Mesenchymal stem cell (in vitro differentiated cells and primary cell): Measurements from ENCODE around the gene RHBDL1.

Experiments
- DNase-seq: peaks from one replicate; pipeline ENCODE4 v3.0.0-alpha.2; 2013
- H2AFZ ChIP-seq: one replicate; pipeline ENCODE4 v1.6.1; 2013; ENCODE audit warnings: low read depth, mild to moderate bottlenecking, control low read depth, inconsistent platforms, low read length, moderate library complexity
- H2AK5ac ChIP-seq: 2 replicates; pipeline ENCODE4 v1.6.1; 2013; ENCODE audit warnings: low read length, moderate library complexity, mild to moderate bottlenecking, inconsistent platforms; ENCODE audit not compliant: severe bottlenecking
- H2BK120ac ChIP-seq: one replicate; pipeline ENCODE4 v1.6.1; 2013; ENCODE audit warnings: low read depth, mild to moderate bottlenecking, inconsistent platforms, low read length, moderate library complexity
- H2BK12ac ChIP-seq, 2 experiments: one replicate each; pipeline ENCODE4 v1.6.1; 2013; ENCODE audit warnings: inconsistent platforms in 2 of 2, low read length in 2 of 2, mild to moderate bottlenecking in 2 of 2, moderate library complexity in 2 of 2, control low read depth in 1 of 2
- H2BK15ac ChIP-seq: one replicate; pipeline ENCODE4 v1.6.1; 2013; ENCODE audit warnings: mild to moderate bottlenecking, low read depth, inconsistent platforms; ENCODE audit not compliant: poor library complexity, severe bottlenecking
- H2BK5ac ChIP-seq: 2 replicates; pipeline ENCODE4 v1.6.1; 2013; ENCODE audit warnings: low read depth, mild to moderate bottlenecking, low read length, control low read depth, inconsistent platforms; ENCODE audit not compliant: poor library complexity, severe bottlenecking
- H3K14ac ChIP-seq, 2 experiments: one replicate each; pipeline ENCODE4 v1.6.1; 2013; ENCODE audit warnings: inconsistent platforms in 2 of 2, low read length in 2 of 2, control low read depth in 1 of 2, mild to moderate bottlenecking in 1 of 2, moderate library complexity in 1 of 2
- H3K18ac ChIP-seq, 2 experiments: one replicate each; pipeline ENCODE4 v1.6.1; 2013; ENCODE audit warnings: inconsistent platforms in 2 of 2, low read length in 2 of 2, control low read depth in 1 of 2, low read depth in 1 of 2, mild to moderate bottlenecking in 1 of 2
- H3K23ac ChIP-seq, 2 experiments: one replicate each; pipeline ENCODE4 v1.6.1; 2013; ENCODE audit warnings: inconsistent platforms in 2 of 2, low read length in 2 of 2, mild to moderate bottlenecking in 2 of 2, moderate library complexity in 2 of 2, control low read depth in 1 of 2
- H3K27ac ChIP-seq: 2 replicates; pipeline ENCODE4 v1.5.1; 2013; ENCODE audit warnings: mild to moderate bottlenecking, moderate library complexity, low read length, control low read depth, inconsistent platforms; ENCODE audit not compliant: poor library complexity, severe bottlenecking
- H3K27me3 ChIP-seq, 2 experiments: 2 replicates each; pipeline versions ENCODE4 v1.6.1 to v1.7.0; 2013; ENCODE audit warnings: low read length in 2 of 2, mild to moderate bottlenecking in 2 of 2, moderate library complexity in 2 of 2, control low read depth in 1 of 2, inconsistent platforms in 1 of 2; ENCODE audit not compliant: control insufficient read depth in 1 of 2, insufficient read depth in 1 of 2
- H3K36me3 ChIP-seq, 2 experiments: 2 replicates each; pipeline versions ENCODE4 v1.6.1 to v1.7.0; 2013; ENCODE audit warnings: low read length in 2 of 2, control low read depth in 1 of 2, inconsistent platforms in 1 of 2, low read depth in 1 of 2, mild to moderate bottlenecking in 1 of 2; ENCODE audit not compliant: insufficient read depth in 2 of 2, control insufficient read depth in 1 of 2
- H3K4ac ChIP-seq, 2 experiments: one replicate each; pipeline ENCODE4 v1.6.1; 2013; ENCODE audit warnings: inconsistent platforms in 2 of 2, low read length in 2 of 2, mild to moderate bottlenecking in 2 of 2, moderate library complexity in 2 of 2, control low read depth in 1 of 2, low read depth in 1 of 2
- H3K4me1 ChIP-seq: 2 replicates; pipeline ENCODE4 v1.6.1; 2013; ENCODE audit warnings: low read depth, low read length, control low read depth; ENCODE audit not compliant: control insufficient read depth, insufficient read depth
- H3K4me2 ChIP-seq: 2 replicates; pipeline ENCODE4 v1.6.1; 2013; ENCODE audit warnings: low read length, mild to moderate bottlenecking, inconsistent platforms; ENCODE audit not compliant: poor library complexity, severe bottlenecking
- H3K4me3 ChIP-seq, 2 experiments: 2 replicates each; pipeline versions ENCODE4 v1.5.1 to v1.7.0; 2013; ENCODE audit warnings: low read length in 2 of 2, mild to moderate bottlenecking in 2 of 2, control low read depth in 1 of 2, low read depth in 1 of 2; ENCODE audit not compliant: insufficient read depth in 1 of 2
- H3K79me1 ChIP-seq: replicated peaks from 2 replicates; pipeline ENCODE4 v1.6.1; 2013; ENCODE audit warnings: mild to moderate bottlenecking, control low read depth, low read length, inconsistent platforms; ENCODE audit not compliant: poor library complexity, severe bottlenecking
- H3K9ac ChIP-seq: 2 replicates; pipeline ENCODE4 v1.7.0; 2013; ENCODE audit warnings: mild to moderate bottlenecking, low read length, moderate library complexity
- H3K9me3 ChIP-seq: 2 replicates; pipeline ENCODE4 v1.7.0; 2013; ENCODE audit warnings: mild to moderate bottlenecking, low read length; ENCODE audit not compliant: control insufficient read depth
- H4K8ac ChIP-seq: one replicate; pipeline ENCODE4 v1.6.1; 2013; ENCODE audit warnings: inconsistent platforms, mild to moderate bottlenecking, low read length, moderate library complexity
- H4K91ac ChIP-seq: one replicate; pipeline ENCODE4 v1.6.1; 2013; ENCODE audit warnings: mild to moderate bottlenecking, low read length, inconsistent platforms
- WGBS: methylation state at CpG from one replicate; pipeline ENCODE4 v1.1.7; 2013; ENCODE audit warnings: mixed read lengths; 5-methylcytosine and 5-hydroxymethylcytosine counted together

Gene RHBDL1

DNA sequence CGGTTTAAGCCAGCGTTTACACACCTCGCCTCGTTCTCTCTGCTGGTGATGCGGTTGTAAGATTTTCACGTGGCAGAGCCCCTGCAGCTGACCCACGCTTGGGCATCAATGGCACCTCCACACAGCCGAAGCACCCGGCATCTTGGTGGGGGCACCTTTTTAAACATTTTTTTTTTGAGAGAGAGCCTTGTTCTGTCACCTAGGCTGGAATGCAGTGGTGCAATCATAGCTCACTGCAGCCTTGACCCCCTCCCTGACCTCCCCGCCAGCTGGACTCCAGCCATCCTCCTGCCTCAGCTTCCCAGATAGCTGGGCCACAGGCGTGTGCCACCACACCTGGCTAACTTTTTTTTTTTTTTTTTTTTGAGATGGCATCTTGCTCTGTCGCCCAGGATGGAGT is 21.4 kb upstream of the RHBDL1 start:
- no peak overlapping the region for H3K23ac ChIP-seq
- no peak overlapping the region for H2BK120ac ChIP-seq
- H3K9me3 ChIP-seq = no peaks in the 10 kb centered on the region
- H3K9ac ChIP-seq = no peak overlapping the region
- H3K27ac ChIP-seq = no peak overlapping the region
- no peak overlapping the region for H2BK15ac ChIP-seq
- peaks cover 5% of the 10 kb centered on the region for H3K79me1 ChIP-seq
- H3K4ac ChIP-seq = no peak overlapping the region
- no peak overlapping the region for H2AFZ ChIP-seq
- no peak for DNase-seq
- H3K4me2 ChIP-seq = no peak overlapping the region
- peaks cover 11% of the 10 kb centered on the region for H3K4me1 ChIP-seq
- H3K36me3 ChIP-seq = peaks cover 12 to 84% of the 10 kb centered on the region in 2 experiments
- H2BK5ac ChIP-seq = no peak overlapping the region
- H3K18ac ChIP-seq = no peak overlapping the region
- WGBS = 97% methylated on average over 11 of the region's 12 CpGs
- no peak overlapping the region for H4K8ac ChIP-seq
- H2BK12ac ChIP-seq = no peak overlapping the region
- no peaks in the 10 kb centered on the region for H3K27me3 ChIP-seq
- H3K14ac ChIP-seq = no peak overlapping the region
- H2AK5ac ChIP-seq = no peak overlapping the region
- H4K91ac ChIP-seq = no peak overlapping the region
- H3K4me3 ChIP-seq = no peak overlapping the region

DNA sequence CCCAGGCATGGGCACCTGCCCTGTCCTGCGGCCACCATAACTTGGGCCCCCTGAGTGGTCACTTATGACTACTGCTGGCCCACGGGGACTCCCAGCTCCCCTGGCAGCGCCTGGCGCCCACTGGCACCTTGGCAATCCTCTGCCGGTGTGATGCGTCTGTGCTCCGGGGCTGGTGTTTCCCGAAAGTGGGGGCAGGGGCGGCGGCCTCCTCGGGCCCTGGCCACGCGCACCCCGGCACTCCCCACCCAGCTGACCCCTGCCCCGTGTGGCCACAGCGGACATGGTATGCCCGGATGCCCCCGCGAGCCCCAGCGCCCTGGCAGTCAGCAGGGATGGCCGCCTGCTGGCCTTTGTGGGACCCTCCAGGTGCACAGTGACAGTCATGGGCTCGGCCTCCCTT is 18.0 kb upstream of the RHBDL1 start:
- H3K4me2 ChIP-seq = no peak overlapping the region
- no peak overlapping the region for H3K4me3 ChIP-seq
- no peak overlapping the region for H2BK12ac ChIP-seq
- H3K14ac ChIP-seq = no peak overlapping the region
- no peak overlapping the region for H3K18ac ChIP-seq
- DNase-seq = no peak
- no peak overlapping the region for H2BK15ac ChIP-seq
- H4K91ac ChIP-seq = no peak overlapping the region
- no peak overlapping the region for H2AFZ ChIP-seq
- H3K79me1 ChIP-seq = no peaks in the 10 kb centered on the region
- H4K8ac ChIP-seq = no peak overlapping the region
- H3K27me3 ChIP-seq = no peaks in the 10 kb centered on the region
- H3K36me3 ChIP-seq = peaks cover 12 to 83% of the 10 kb centered on the region in 2 experiments
- no peak overlapping the region for H3K23ac ChIP-seq
- no peak overlapping the region for H3K9ac ChIP-seq
- H3K4ac ChIP-seq = no peak overlapping the region
- 95% methylated on average over 22 of the region's 22 CpGs for WGBS
- no peak overlapping the region for H2AK5ac ChIP-seq
- no peak overlapping the region for H3K27ac ChIP-seq
- no peak overlapping the region for H2BK120ac ChIP-seq
- H2BK5ac ChIP-seq = no peak overlapping the region
- peaks cover 19% of the 10 kb centered on the region for H3K4me1 ChIP-seq
- no peaks in the 10 kb centered on the region for H3K9me3 ChIP-seq

DNA sequence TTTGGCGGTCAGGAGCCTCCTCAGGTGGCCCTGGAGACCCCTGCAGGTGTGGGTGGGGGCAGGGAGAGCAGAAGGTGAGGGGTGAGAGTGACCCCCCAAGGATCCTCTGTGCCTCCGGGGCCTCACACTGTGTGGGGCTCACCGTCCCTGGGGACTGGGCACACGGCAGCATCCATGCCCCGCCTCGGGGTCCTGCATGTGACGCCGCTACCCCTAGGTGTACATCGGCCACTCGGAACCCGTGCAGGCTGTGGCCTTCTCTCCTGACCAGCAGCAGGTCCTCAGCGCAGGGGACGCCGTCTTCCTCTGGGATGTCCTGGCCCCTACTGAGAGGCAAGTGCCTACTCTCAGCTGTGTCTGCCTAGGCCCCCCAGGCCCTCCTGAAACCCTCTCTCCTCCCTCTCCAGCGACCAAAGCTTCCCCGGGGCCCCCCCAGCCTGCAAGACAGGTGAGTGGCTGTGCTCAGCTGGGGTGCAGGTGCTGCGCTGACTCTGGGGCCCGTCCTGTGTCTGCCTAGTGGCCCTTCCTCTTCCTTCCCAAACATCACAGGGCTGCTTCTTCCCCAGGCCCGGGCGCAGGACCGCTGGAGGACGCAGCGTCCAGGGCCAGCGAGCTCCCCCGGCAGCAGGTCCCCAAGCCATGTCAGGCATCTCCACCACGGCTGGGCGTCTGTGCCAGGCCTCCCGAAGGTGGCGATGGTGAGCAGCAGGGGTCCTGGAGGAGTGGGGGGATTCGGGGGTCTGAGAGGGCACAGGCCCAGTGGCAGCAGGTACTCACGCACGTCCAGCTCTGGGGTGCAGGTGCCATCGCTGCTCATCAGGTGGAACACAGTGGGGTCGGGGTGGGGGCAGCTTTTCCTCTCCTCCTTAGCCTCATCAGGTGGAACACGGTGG is 16.5 kb upstream of the RHBDL1 start:
- 93% methylated on average over 34 of the region's 35 CpGs for WGBS
- Histone ChIP-seq H4K91ac (no peak overlapping the region), H3K27me3 (no peaks in the 10 kb centered on the region), H2BK12ac (no peak overlapping the region), H3K36me3 (peaks cover 2 to 76% of the 10 kb centered on the region in 2 experiments), H3K4me3 (no peak overlapping the region), H3K79me1 (no peaks in the 10 kb centered on the region), H2BK15ac (no peak overlapping the region), H3K9ac (no peak overlapping the region), H3K27ac (no peak overlapping the region), H3K14ac (no peak overlapping the region), H3K9me3 (no peaks in the 10 kb centered on the region), H4K8ac (no peak overlapping the region), H2AK5ac (no peak overlapping the region), H3K18ac (no peak overlapping the region), H3K23ac (no peak overlapping the region), H3K4me2 (no peak overlapping the region), H3K4ac (no peak overlapping the region), H2AFZ (no peak overlapping the region), H2BK120ac (no peak overlapping the region), H2BK5ac (no peak overlapping the region), H3K4me1 (peaks cover 17% of the 10 kb centered on the region)
- no peak for DNase-seq

DNA sequence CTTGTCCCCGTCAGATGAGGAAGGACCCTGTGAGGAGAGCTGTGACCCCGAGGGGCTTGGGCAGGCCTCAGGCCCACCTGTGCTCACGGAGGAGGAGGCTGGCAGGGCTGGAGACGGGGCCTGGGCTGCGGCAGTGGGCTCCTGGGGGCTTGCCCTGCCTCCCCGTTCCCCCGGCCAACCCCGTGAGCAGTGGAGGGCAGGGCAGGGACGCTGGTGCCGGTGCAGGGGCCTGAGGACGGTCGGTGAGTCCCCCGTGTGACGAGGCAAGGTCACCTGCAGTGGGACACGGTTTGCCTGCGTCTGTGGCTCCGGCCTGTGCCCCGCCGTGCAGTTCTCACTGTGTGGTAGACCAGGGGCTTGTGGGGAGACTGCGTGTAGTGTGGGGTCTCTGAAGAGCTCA is 15.9 kb upstream of the RHBDL1 start:
- Histone ChIP-seq H2BK15ac (no peak overlapping the region), H2AK5ac (no peak overlapping the region), H3K27ac (no peak overlapping the region), H3K14ac (no peak overlapping the region), H4K91ac (no peak overlapping the region), H3K18ac (no peak overlapping the region), H3K4me2 (no peak overlapping the region), H3K4me1 (peaks cover 17% of the 10 kb centered on the region), H3K27me3 (no peaks in the 10 kb centered on the region), H3K9ac (no peak overlapping the region), H2BK5ac (no peak overlapping the region), H3K4me3 (no peak overlapping the region), H3K79me1 (no peaks in the 10 kb centered on the region), H2AFZ (no peak overlapping the region), H2BK12ac (no peak overlapping the region), H3K36me3 (peaks cover 0 to 71% of the 10 kb centered on the region in 2 experiments), H4K8ac (no peak overlapping the region), H3K4ac (no peak overlapping the region), H2BK120ac (no peak overlapping the region), H3K23ac (no peak overlapping the region), H3K9me3 (no peaks in the 10 kb centered on the region)
- 89% methylated on average over 20 of the region's 20 CpGs for WGBS
- DNase-seq = no peak
